Measurements from ENCODE around the gene ACSS2.

ACSS2 gene

DNA sequence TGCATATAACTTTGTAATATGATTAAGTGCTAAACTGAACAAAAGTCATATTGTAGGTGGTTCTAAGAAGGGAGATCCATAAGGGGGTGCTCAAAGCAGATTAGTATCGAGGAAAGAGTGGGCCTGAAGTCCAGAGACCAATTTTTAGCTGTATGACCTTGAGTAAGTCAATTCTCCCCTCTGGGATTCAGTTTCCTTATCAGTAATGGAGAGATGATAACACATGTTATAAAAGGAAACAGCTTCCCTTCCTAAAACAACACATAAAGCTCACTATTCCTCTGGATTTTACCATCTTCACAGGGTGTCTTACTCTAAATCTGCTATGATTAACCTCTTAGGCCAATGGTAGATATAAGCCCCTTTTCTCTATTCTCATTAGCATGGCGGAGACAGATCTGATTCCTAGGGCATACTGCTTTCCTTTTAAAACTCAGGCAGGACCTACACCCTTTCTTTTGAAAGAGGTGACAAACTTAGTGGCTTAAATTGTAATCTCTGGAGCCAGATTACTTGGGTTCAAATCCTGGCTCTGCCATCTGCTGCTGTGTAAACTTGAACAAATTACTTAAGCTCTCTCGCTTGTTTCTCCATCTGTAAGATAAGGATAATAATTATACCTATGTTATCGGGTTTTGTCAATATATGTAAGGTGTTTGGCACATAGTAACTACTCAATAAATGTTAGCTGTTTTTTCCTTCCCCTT lies 39.5 kb downstream of the ACSS2 start:
- no peak for DNase-seq (ENCODE audit: low read depth)

DNA sequence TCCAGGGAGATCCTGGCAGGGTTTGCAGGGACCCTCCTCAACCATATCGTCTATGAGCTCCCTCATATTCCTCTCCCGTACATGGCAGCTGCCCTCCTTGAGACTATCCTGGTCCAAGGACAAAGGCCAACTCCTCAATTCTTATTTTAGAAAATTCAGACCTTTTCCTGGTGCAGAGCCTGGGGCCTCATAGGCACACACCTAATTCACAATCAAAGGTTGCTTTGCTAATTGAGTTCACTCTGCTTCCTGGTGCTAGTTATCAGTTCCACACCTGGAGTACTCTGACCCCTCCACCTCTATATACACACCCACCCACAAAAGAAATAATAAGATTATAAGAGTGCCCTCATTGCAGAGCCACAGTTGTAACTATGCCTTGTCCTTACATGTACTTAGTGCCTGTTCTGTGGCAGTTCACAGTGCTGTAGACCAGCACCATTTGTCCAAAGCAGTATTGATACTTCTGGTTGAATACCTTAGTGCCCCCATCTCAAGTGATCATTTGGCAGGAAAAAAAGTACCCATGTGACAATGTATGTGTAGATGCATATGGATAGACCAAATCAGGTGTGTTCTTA lies 40.5 kb downstream of the ACSS2 start:
- DNase-seq (ENCODE audit: low read depth) = no peak

DNA sequence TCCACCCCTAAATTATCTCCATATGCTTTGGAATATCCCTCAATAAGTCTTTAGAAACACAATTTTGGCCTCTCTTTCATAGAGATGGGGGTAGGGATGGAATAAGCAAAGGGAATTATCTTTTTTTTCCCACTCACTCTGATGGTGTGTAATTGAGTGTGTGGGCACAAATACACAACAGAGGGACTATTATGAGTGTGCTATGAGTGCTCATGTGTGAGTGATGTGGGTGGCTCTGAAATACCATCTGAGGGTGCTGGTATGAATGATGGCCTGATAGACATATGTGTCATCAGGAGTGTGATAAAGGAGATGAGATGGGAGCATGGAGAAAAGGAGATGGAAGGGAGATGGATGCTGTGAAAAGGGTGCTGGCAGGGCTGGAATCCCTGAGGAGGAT lies 43.6 kb downstream of the ACSS2 start:
- DNase-seq (ENCODE audit: low read depth) = no peak

DNA sequence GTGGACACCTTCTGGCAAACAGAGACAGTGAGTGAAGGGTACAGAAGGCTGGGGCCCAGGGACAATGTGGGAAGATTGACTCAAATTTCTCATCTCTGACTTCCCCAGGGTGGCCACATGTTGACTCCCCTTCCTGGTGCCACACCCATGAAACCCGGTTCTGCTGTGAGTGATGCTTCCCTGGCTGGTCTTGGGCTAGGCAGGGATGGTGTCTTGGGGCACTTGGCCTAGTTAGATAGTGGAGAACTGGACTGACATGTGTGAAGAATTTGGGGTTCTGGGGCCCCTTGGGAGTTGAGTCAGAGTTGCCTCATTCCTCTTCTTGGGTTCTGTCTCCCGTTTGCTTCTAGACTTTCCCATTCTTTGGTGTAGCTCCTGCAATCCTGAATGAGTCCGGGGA lies 45.0 kb downstream of the ACSS2 start:
- DNase-seq (ENCODE audit: low read depth) = no peak

DNA sequence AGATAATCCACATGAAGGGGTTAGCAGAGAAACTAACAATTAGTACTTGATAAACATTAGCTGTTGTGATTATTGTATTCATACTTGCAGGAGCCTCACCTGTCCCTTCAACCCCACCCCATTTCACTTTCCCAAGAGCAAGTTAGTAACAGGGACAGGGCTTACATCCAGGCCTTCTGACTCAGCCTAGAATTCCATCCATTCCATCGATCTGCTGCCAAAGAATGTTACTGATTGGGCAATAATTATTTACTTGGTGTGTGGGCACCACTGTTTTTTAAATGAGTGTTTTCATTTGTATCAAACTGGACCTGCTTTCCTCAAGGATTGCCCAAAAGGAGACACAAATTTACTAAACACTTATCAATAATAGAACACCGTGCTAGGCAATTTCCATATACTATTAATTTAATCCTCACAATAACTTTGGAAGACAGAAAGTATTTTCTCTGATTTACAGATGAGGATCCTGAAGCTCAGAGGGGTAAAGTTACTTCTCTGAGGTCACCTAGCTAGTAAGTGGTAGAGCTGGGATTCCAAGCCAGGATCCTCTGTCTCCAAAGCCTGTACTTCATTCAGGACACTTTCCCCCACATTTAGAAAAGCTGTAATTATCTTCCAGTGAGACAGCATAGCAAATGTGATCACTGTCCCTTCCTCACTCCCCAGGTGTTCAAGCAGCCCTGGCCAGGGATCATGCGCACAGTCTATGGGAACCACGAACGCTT lies 46.4 kb downstream of the ACSS2 start:
- DNase-seq (ENCODE audit: low read depth) = no peak

DNA sequence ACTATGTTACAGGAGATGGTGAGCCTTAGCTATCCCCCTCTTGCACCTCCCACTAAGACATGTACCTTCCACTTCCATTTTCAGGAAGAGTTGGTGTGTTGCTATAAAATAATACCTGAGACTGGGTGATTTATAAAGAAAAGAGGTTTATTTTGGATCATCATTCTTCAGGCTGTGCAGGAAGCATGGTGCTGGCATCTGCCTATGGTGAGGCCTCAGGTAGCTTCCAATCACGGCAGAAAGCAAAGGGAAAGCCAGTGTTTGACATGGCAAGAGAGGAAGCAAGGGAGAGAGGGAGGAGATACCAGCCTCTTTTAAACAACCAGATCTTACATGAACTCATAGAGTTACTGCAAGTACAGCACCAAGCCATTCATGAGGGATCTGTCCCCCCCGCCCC lies 47.0 kb downstream of the ACSS2 start:
- DNase-seq (ENCODE audit: low read depth) = no peak

DNA sequence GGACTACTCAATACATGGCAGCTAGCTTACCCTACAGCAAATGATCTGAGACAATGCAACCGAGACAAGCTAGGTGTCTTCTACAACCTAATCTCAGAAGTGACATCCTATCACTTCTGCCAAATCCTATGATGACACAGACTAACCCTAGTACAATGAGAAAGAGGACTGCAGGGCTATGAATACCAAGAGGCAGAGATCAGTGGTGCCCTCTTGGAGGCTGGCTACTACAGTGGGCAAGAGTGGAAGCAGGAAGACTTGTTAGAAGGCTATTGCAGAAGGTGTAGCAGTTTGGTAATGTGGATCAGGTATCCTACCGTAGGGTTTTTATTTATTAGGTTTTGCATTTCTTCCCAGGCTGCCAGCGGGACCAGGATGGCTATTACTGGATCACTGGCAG lies 48.9 kb downstream of the ACSS2 start:
- no peak for DNase-seq (ENCODE audit: low read depth)

DNA sequence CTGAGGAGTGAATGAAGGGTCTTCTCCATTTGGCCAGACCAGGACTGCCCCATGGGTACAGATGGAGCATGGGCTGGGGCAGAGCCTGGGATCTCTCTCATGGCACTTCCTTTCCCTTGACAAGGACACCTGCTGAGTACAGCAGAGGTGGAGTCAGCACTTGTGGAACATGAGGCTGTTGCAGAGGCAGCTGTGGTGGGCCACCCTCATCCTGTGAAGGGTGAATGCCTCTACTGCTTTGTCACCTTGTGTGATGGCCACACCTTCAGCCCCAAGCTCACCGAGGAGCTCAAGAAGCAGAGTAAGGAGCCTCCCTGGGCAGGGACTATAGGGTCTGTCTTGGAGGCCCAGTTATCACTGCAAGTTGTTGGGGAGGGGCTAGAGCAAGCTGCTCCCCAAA lies 49.6 kb downstream of the ACSS2 start:
- DNase-seq (ENCODE audit: low read depth) = no peak

DNA sequence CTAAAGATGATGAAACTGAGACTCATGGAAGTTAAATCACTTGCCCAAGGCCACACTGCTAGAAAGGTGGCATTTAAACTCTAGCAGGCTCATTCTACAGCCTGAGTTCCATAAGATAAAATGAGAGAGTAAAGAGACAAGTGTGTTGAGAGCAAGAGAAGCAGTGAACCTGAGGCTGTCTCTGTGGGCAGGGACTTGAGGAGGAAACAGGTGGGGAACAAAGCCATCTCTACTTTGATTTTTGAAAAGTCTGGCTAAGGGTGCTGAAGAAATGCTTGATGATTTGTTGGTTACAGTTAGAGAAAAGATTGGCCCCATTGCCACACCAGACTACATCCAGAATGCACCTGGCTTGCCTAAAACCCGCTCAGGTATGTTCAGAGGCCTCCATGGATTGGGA lies 50.2 kb downstream of the ACSS2 start:
- no peak for DNase-seq (ENCODE audit: low read depth)

DNA sequence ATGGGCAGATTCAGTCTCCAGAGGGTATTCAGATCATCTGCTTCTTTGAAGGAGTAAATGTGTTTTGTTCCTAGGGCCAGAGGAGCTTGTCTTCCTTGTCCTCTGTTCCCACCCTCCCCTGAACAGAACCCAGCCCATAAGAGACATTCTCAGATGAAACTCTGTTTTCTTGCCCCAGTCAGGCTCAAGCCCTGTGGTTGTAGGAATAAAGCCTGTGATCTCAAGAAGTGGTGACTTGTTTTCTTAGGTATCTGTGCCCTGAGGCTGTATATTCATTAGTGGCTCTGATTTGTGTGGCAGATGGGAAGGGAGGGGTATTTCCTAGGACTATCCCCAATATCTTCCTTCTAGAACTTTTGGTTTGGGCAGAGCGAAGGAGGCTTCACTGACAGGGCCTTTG lies 51.3 kb downstream of the ACSS2 start:
- no peak for DNase-seq (ENCODE audit: low read depth)

DNA sequence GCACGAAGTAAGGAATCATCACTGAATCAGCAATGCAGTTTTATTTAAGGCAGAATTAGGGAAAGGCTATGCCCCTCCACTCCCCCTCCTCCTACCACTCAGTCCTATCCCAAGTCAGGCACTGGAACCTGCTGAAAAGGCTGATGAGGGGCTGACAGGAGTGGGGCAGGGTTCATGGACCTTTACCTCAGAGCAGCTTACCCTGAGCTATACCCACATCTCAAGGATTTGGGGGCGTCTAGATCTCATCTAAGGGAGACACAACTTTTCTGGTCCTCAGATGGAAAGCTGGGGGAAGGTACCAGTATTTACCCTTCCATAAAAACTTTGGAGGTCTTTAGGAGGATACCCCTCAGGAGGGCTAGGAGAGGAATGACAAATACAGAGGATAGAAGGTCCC lies 52.0 kb downstream of the ACSS2 start:
- no peak for DNase-seq (ENCODE audit: low read depth)

DNA sequence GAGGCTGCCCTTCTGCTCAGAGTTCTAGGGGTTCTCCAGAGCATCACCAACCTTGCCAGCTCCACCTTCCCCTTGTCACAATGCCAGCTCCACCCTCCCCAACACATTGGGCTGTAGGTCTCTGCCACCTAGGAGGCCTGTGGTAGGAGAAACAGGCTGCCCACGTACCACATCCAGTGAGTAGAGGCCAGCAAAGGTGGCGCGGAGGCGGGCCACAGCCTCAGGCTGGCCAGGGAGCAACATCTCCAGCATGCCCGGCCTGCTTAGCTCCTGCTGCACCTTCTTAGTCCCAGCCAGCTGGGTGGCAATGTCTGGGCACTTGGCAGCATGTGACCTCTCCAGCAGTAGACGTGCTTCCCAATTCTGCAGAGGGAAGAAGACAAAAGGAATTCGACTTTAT lies 55.4 kb downstream of the ACSS2 start:
- DNase-seq (ENCODE audit: low read depth) = no peak

DNA sequence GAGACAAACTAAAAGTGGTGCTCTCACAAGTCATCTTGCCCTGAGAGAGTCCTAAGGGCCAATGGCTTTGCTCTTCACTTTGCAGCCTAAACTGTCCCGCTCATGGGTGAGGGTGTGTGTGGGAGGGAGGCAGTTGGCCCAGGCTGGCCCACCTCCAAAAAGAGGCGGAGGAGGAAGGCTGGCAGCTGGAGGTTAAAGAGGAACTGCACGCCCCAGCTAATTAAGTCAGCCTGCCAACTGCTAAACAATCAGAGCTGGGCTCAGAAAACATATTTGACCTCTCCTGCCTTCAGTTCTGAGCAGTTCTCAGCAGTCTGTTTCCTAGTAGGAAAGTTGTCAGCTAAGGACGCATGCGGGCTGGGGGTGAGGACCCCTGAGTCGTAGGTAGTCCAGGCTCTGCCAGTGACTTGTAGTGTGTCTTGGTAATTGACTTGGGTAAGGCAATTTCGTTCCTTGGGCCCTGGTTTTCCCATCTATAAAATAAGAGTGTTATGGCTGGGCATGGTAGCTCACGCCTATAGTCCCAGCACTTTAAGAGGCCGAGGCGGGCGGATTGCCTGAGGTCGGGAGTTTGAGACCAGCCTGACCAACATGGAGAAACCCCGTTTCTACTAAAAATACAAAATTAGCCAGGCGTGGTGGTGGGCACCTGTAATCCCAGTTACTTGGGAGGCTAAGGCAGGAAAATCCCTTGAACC lies 62.2 kb downstream of the ACSS2 start:
- no peak for DNase-seq (ENCODE audit: low read depth)

DNA sequence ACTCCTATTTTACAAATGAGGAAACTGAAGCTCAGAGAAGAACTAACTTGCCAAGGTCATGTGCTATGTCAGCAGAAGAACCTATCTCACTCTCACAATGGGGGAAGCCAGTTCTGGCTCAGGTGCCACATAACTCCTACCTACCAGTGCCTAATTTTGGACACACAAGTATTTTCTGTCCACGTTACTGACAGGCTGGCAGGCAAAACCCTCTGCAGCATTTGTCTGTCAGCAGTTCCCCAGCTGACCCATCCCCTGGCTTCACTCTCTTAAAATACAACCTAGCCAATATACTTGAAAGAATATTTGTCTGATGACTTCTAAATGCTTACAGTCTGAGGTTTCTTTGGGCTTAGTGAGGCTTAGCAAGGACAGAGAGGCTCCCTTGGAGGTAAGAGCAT lies 63.7 kb downstream of the ACSS2 start:
- no peak for DNase-seq (ENCODE audit: low read depth)

DNA sequence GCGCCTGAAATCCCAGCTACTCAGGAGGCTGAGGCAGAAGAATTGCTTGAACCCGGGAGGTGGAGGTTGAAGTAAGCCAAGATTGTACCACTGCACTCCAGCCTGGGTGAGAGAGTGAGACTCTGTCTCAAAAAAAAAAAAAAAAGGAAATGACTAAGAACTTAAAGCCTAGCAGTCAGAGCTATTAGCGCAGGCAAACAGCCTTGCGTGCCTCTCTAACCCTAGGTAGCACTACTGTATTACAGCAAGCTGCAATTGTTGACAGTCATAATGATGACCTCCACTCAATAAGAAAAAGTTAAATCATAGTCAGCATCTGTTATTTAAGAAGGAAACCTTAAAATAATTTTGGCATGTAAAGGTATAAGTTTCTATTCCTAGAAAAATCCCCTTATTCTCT lies 64.8 kb downstream of the ACSS2 start:
- DNase-seq (ENCODE audit: low read depth) = no peak

DNA sequence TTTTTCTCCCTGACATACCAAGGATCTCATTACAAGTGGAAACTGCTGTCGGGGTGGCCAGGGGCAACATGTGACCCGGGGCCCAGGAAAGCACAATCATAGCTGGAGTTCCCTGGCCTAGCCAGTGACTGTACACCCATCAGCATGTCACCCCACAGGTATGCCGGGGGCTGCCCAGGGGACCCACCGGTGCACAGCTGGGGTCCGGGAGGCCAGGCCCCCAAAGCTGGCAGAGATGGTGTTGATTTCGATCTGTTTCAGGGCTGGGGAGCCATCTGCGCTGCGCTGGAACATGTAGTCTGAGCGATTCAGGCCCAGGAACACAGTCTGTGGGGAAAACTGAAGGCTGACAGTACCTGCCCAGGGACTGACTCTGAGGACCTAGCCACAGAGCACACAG lies 65.9 kb downstream of the ACSS2 start:
- DNase-seq (ENCODE audit: low read depth) = no peak

DNA sequence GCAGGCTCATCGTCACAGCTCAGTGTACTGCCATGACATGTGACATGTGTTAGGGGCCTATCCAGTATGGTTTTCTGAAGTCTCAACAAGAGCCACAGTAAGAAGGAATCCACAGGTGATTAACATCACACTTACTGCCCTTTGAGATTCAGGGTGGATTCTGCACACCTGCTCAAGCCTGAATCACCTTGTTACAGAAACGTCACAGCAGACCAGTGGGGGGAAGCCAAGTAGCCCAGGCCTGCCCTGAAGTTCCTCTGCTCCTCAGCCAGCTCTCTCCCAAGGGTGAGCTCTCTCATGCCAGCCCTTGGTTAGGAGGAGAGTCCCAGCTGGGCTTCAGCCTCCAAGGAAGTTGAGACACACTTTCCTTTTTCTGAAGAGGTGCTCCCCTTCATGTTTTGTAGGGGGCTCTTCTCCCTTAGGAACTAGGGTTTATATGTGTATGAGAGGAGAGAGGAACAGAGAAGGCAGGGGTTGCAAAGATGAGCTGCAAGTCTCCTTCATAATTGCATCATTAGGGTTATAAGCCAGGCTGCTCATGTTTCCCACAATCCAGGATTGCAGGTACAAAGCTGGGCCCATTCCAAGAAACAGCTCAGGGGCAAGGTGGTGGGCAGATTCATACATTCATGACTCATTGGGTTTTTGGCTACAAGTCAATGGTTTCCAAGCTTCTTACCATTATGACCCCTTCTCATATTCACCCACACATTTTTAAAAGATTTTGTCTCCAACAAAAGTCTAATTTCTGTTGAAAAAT lies 67.6 kb downstream of the ACSS2 start:
- no peak for DNase-seq (ENCODE audit: low read depth)

DNA sequence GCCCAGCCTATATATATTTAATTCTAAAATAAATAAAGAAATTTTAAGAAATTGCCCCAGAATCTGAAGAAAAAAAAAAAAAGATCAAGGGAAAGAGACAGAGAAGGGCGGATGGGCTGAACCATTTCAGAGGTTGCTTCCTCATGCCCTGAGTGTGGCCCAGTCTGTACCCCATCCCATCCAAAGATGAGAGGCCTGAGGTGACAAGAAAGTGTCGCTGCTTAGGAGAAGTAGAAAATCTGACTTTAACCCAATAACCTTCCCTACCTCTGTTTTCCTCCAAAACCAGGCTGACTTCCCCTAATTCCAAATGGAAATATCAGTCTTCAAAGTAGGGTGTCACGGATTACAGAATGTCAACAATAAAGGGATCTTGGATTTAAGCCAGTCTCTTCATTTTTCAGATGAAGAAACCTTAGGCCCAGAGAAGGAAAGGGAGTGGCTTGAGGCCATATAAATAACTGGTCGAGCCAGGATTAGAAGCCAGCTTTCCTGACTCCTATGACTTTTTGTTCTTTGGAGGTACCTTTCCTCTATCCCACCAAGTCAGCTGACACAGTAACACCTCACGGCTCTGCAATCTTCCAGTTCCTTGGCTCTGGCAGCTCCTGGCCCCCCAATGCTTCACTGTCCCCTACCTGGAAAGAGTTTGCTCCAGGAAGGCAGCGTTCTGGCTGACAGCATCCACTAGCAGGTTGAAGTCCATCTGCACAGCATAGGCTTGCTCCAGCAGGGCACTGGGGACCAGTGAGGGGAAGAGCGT lies 69.1 kb downstream of the ACSS2 start:
- no peak for DNase-seq (ENCODE audit: low read depth)

DNA sequence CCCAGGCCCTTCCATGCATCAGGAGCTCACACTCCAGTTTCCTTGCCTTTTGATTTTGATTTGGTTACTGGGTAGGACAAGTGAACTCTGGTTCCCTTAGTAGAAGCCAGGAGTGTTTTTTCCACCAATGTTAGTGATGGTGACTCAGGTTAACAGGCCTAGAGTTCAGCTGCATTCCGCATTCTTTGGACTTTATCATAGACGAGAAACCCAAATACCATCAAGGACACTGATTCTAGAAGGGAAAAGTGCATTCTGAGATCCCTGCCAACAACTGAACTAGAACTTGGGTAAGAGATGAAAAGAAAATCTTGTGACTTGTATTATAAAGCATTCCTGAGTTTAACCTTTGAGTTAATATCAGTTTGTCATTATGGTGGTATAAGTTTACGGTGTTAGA lies 70.2 kb downstream of the ACSS2 start:
- no peak for DNase-seq (ENCODE audit: low read depth)

DNA sequence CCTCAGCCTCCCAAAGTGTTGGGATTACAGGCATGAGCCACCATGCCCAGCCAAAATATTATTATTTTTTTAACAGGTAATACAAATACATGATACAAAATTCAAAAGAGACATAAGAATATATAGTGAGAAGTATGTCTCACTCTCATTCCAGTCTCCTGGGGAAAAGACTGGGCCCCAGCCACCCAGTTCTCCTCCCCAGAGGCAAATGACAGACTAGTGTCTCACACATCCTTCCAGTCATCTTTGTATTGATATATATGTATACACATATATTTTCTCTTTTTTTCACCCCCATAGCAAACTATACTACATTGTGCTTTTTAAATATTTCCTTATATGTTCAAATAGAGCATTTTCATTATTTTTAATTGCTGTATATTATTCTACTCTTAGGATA lies 70.9 kb downstream of the ACSS2 start:
- no peak for DNase-seq (ENCODE audit: low read depth)

DNA sequence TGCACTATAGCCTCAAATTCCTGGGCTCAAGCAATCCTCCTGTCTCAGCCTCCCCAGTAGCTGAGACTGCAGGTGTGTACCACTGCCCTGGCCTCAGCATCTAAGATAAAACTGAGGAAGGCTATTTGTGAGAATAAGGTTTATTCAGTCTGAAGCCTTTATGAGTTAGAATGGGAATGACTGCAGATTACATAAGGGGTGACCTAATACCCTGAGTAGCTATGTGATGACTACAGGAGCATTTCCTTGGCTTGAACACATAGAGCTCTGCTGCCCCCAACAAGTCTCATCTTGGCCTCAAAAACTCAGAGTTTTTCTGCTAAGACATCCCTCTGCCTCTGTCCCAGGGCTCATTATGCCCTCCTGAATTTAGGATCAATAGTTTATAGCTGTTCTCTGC lies 71.6 kb downstream of the ACSS2 start:
- DNase-seq (ENCODE audit: low read depth) = no peak

DNA sequence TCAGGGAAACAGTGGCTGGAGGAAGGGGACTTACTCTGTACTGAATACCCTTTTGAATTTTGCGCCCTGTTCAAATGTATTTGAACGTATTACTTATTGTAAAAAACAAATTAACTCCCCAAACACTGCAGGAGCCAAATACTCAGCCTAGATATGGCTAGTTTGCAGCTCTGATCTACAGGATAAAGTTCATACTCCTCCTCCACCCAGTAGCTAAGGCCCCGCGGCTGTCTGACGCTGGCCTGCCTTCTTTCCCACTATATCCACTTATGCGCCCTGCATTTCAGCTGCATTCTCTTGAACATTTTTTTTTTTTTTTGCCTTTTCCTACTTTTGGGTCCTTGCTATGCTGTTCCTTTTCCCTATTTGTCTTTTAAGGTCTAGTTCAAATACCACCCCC lies 72.7 kb downstream of the ACSS2 start:
- DNase-seq (ENCODE audit: low read depth) = no peak

Data from activated T-cell treated with anti-CD3 and anti-CD28 coated beads for 1 hour (primary cell).